ENCODE measurements around the gene GLI2.

Gene GLI2

GRCh38 chr2:120758181-120759144 lies 22.8 kb downstream of the GLI2 start:
- DNase-seq (ENCODE audit: low spot score), result no peak

- no peak for DNase-seq (ENCODE audit: low spot score)
Measured at GRCh38 chr2:120759543-120760331, 24.1 kb downstream of the GLI2 start.

- DNase-seq (ENCODE audit: low spot score), result no peak
Measured at GRCh38 chr2:120760446-120761135, 24.9 kb downstream of the GLI2 start.

GRCh38 chr2:120761164-120761861 lies 25.6 kb downstream of the GLI2 start:
- no peak for DNase-seq (ENCODE audit: low spot score)

- no peak for DNase-seq (ENCODE audit: low spot score)
Measured at GRCh38 chr2:120761911-120762310, 26.2 kb downstream of the GLI2 start.

GRCh38 chr2:120762341-120763061 lies 26.8 kb downstream of the GLI2 start:
- DNase-seq (ENCODE audit: low spot score), result no peak

GRCh38 chr2:120763508-120763907 lies 27.8 kb downstream of the GLI2 start:
- no peak for DNase-seq (ENCODE audit: low spot score)

- no peak for DNase-seq (ENCODE audit: low spot score)
Measured at GRCh38 chr2:120763931-120764330, 28.3 kb downstream of the GLI2 start.

GRCh38 chr2:120764492-120764891 lies 28.8 kb downstream of the GLI2 start:
- DNase-seq (ENCODE audit: low spot score), result no peak

GRCh38 chr2:120764991-120765677 lies 29.5 kb downstream of the GLI2 start:
- DNase-seq (ENCODE audit: low spot score), result no peak

GRCh38 chr2:120765678-120766469 lies 30.2 kb downstream of the GLI2 start:
- DNase-seq (ENCODE audit: low spot score), result no peak

GRCh38 chr2:120766470-120767351 lies 31.0 kb downstream of the GLI2 start:
- no peak for DNase-seq (ENCODE audit: low spot score)

- DNase-seq (ENCODE audit: low spot score), result no peak
Measured at GRCh38 chr2:120767486-120768005, 31.9 kb downstream of the GLI2 start.

- no peak for DNase-seq (ENCODE audit: low spot score)
Measured at GRCh38 chr2:120768112-120769048, 32.7 kb downstream of the GLI2 start.

GRCh38 chr2:120769076-120769786 lies 33.6 kb downstream of the GLI2 start:
- no peak for DNase-seq (ENCODE audit: low spot score)

GRCh38 chr2:120769787-120770120 lies 34.1 kb downstream of the GLI2 start:
- DNase-seq (ENCODE audit: low spot score), result no peak

- DNase-seq (ENCODE audit: low spot score), result no peak
Measured at GRCh38 chr2:120770176-120770575, 34.5 kb downstream of the GLI2 start.
